NB4 (cell line): ENCODE data around the gene ANAPC5.
"Not testable (repeated sequence)": the region's sequence is repeated elsewhere in the genome, so short reads cannot be mapped to it uniquely, and the experiment has no call there.

Experiments
- MAX ChIP-seq: IDR thresholded peaks from 2 replicates; pipeline ENCODE4 v1.6.1; 2011; ENCODE audit warnings: low read depth, low read length
- POLR2A ChIP-seq: IDR thresholded peaks from 2 replicates; pipeline ENCODE4 v1.6.1; 2011; ENCODE audit warnings: mild to moderate bottlenecking; ENCODE audit not compliant: insufficient read length; ENCODE audit errors: extremely low read depth
- TF ChIP-seq, protein P1 (sequence below): IDR thresholded peaks from one replicate; pipeline ENCODE4 v1.5.1; 2012; ENCODE audit warnings: low read depth, low read length

DNA sequence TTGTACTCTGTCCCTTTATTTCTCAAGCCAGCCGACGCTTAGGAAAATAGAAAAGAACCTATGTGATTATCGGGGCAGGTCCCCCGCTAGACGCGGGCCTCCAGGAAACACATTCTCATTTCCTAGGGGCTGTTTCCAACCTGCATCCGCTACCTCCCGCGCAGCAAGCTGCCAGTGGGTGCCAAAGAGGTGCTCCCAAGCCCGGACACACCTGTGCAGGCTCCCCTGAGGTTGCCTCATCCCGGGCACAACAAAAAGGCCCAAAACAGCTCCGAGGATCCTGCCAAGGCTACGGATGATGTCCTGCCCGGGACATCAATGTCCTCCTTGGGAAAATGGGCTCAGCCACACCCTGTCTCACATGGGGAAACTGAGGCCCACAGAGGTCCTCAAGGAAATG lies 71.1 kb downstream of the ANAPC5 start:
- TF ChIP-seq, protein P1, sequence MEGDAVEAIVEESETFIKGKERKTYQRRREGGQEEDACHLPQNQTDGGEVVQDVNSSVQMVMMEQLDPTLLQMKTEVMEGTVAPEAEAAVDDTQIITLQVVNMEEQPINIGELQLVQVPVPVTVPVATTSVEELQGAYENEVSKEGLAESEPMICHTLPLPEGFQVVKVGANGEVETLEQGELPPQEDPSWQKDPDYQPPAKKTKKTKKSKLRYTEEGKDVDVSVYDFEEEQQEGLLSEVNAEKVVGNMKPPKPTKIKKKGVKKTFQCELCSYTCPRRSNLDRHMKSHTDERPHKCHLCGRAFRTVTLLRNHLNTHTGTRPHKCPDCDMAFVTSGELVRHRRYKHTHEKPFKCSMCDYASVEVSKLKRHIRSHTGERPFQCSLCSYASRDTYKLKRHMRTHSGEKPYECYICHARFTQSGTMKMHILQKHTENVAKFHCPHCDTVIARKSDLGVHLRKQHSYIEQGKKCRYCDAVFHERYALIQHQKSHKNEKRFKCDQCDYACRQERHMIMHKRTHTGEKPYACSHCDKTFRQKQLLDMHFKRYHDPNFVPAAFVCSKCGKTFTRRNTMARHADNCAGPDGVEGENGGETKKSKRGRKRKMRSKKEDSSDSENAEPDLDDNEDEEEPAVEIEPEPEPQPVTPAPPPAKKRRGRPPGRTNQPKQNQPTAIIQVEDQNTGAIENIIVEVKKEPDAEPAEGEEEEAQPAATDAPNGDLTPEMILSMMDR = not testable (repeated sequence)
- not testable (repeated sequence) for TF ChIP-seq MAX, POLR2A
